HL-60 (cell line): ENCODE results near the gene SOX18.
"Not testable (repeated sequence)": the region's sequence is repeated elsewhere in the genome, so short reads cannot be mapped to it uniquely, and the experiment has no call there.

ENCODE experiments used
- DNase-seq, 2 experiments: peaks; one replicate each; pipeline ENCODE4 v3.0.0-alpha.2; 2010 to 2020; ENCODE audit warnings: low read depth in 1 of 2, low spot score in 1 of 2
- H3K27ac ChIP-seq: fragments of 250-450 bp; sonication (Bioruptor Pico); replicated peaks from 2 replicates; pipeline ENCODE4 v1.5.1; 2020; ENCODE audit warnings: mild to moderate bottlenecking, moderate library complexity
- H3K27me3 ChIP-seq: fragments of 250-450 bp; sonication (Bioruptor Pico); 2 replicates; pipeline ENCODE4 v1.5.1; 2021; ENCODE audit warnings: mild to moderate bottlenecking, moderate library complexity; ENCODE audit not compliant: insufficient read depth, poor library complexity, severe bottlenecking
- H3K4me3 ChIP-seq: replicated peaks from 2 replicates; pipeline ENCODE4 v1.5.1; 2011; ENCODE audit warnings: mild to moderate bottlenecking, control low read depth, low read length; ENCODE audit not compliant: insufficient read depth
- GABPA ChIP-seq: IDR thresholded peaks from 2 replicates; pipeline ENCODE4 v1.6.1; 2012; ENCODE audit warnings: low read depth
- POLR2AphosphoS5 ChIP-seq: IDR thresholded peaks from 2 replicates; pipeline ENCODE4 v1.6.1; 2012; ENCODE audit warnings: low read depth
- REST ChIP-seq: IDR thresholded peaks from 2 replicates; pipeline ENCODE4 v1.6.1; 2012; ENCODE audit warnings: low read depth; ENCODE audit not compliant: insufficient replicate concordance
- SPI1 ChIP-seq: IDR thresholded peaks from 2 replicates; pipeline ENCODE4 v1.6.1; 2012; ENCODE audit warnings: low read depth, mild to moderate bottlenecking, borderline replicate concordance
- TF ChIP-seq, protein P1 (sequence below): IDR thresholded peaks from one replicate; pipeline ENCODE4 v1.5.1; 2011; ENCODE audit warnings: low read length, control low read depth, inconsistent platforms; ENCODE audit not compliant: insufficient read depth

Gene SOX18

GRCh38 chr20:64091770-64092169 is 42.3 kb upstream of the SOX18 start:
- H3K4me3 ChIP-seq = no peak overlapping the region
- H3K27ac ChIP-seq = no peak overlapping the region
- DNase-seq = no peak
- H3K27me3 ChIP-seq = no peaks in the 10 kb centered on the region
- TF ChIP-seq REST (no peak), SPI1 (no peak), GABPA (no peak), POLR2AphosphoS5 (no peak)
- TF ChIP-seq, protein P1, sequence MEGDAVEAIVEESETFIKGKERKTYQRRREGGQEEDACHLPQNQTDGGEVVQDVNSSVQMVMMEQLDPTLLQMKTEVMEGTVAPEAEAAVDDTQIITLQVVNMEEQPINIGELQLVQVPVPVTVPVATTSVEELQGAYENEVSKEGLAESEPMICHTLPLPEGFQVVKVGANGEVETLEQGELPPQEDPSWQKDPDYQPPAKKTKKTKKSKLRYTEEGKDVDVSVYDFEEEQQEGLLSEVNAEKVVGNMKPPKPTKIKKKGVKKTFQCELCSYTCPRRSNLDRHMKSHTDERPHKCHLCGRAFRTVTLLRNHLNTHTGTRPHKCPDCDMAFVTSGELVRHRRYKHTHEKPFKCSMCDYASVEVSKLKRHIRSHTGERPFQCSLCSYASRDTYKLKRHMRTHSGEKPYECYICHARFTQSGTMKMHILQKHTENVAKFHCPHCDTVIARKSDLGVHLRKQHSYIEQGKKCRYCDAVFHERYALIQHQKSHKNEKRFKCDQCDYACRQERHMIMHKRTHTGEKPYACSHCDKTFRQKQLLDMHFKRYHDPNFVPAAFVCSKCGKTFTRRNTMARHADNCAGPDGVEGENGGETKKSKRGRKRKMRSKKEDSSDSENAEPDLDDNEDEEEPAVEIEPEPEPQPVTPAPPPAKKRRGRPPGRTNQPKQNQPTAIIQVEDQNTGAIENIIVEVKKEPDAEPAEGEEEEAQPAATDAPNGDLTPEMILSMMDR = no peak

DNA sequence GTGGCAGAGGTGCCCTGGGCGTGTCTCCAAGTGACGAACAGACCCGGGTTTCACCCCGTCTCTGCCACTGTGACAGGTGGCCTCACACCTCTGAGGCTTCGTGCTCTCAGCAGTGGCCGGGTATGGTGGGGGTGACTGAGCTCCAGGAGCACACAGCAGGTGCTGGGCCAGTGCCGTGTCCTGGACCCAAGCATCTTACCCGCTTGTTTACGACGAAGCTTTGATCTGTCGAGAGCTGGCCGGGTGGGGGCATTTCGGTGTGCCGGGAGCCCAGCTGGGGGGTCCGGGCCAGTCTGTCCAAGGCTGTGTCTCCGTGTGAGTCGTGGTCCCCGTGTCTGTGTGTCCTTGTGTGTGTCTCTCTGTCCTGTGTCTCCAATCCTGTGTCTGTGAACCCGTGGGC is 41.9 kb upstream of the SOX18 start:
- Histone ChIP-seq H3K4me3 (no peak overlapping the region), H3K27ac (no peak overlapping the region), H3K27me3 (no peaks in the 10 kb centered on the region)
- DNase-seq = no peak
- TF ChIP-seq, protein P1 = no peak
- TF ChIP-seq SPI1 (no peak), REST (no peak), POLR2AphosphoS5 (no peak), GABPA (no peak)

DNA sequence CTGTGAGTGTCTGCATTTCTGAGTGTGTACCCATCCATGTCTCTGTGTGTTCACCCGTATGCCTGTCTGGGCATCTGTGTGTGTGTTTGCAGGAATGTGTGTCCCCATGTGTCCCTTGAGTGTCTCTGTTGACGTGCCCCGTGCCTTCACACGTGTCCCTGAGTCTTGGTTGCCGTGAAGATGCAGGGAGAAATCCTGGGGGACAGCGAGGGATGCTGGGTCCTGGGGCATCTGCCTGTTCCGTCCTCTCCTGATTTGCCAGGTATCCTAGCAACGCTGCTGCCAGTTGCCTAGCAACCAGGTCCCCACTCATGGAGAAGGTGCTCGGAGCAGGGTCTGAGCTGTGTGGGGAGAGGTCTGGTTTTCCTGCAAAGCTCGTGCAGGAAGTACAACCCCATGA is 40.7 kb upstream of the SOX18 start:
- Histone ChIP-seq H3K4me3 (no peak overlapping the region), H3K27me3 (no peaks in the 10 kb centered on the region), H3K27ac (no peak overlapping the region)
- TF ChIP-seq, protein P1 = no peak
- TF ChIP-seq POLR2AphosphoS5 = no peak
- TF ChIP-seq REST = no peak
- no peak for TF ChIP-seq GABPA
- no peak for TF ChIP-seq SPI1
- no peak for DNase-seq

GRCh38 chr20:64088586-64088985 is 39.1 kb upstream of the SOX18 start:
- H3K27ac ChIP-seq, H3K4me3 ChIP-seq, DNase-seq, H3K27me3 ChIP-seq: not testable (repeated sequence)

GRCh38 chr20:64087226-64087825 is 37.9 kb upstream of the SOX18 start:
- not testable (repeated sequence) for H3K27me3 ChIP-seq, H3K4me3 ChIP-seq, H3K27ac ChIP-seq, DNase-seq
